IMR-90 (cell line): ENCODE measurements around the gene ZBTB22. TPM values are rescaled to one million over a fixed set of nuclear protein-coding genes. Genes with fewer than 3 reads are reported as not detected.
"Not testable (repeated sequence)": the region's sequence is repeated elsewhere in the genome, so short reads cannot be mapped to it uniquely, and the experiment has no call there.

Source experiments
- ATAC-seq: fragments of 200-7000 bp; cut with Tn5 transposase; 2 replicates; pipeline ENCODE4 v1.9.1; 2020; ENCODE audit warnings: low read depth, mild to moderate bottlenecking, moderate library complexity
- BruUV-seq: library from RNA; stranded (reverse); fragments of 400-500 nt; replicated peaks from 2 replicates; lab custom pipeline; 2021; lab: Mats Ljungman, UMichigan
- CTCF ChIA-PET: fragments of 300-600 bp; formaldehyde crosslinking; extraction: SDS; loops from one replicate; lab custom pipeline; 2021; ENCODE audit warnings: antibody characterized with exemption; lab: Yijun Ruan, JAX
- POLR2A ChIA-PET: fragments of 300-600 bp; sonication (Branson Sonifier 250); formaldehyde crosslinking; loops from one replicate; lab custom pipeline; 2022; ENCODE audit warnings: antibody characterized with exemption; ENCODE audit not compliant: unreplicated experiment; lab: Charles Lee
- DNase-seq: peaks from one replicate; pipeline ENCODE4 v3.0.0; 2013
- H2AFZ ChIP-seq: replicated peaks from 2 replicates; pipeline ENCODE3; 2013; ENCODE audit warnings: low read length, mild to moderate bottlenecking; ENCODE audit not compliant: poor library complexity
- H2AK5ac ChIP-seq: 2 replicates; pipeline ENCODE4 v1.6.1; 2013; ENCODE audit warnings: low read depth, low read length, inconsistent platforms
- H2AK9ac ChIP-seq: replicated peaks from 2 replicates; pipeline ENCODE3; 2013; ENCODE audit warnings: mild to moderate bottlenecking, low read depth, low read length, moderate library complexity; ENCODE audit not compliant: poor library complexity
- H2BK120ac ChIP-seq: 2 replicates; pipeline ENCODE4 v1.6.1; 2013; ENCODE audit warnings: low read depth, low read length, inconsistent platforms
- H2BK15ac ChIP-seq: 3 replicates; pipeline ENCODE4 v1.6.1; 2013; ENCODE audit warnings: low read depth, low read length, inconsistent platforms
- H2BK20ac ChIP-seq: 2 replicates; pipeline ENCODE4 v1.6.1; 2013; ENCODE audit warnings: low read depth, mild to moderate bottlenecking, inconsistent platforms, low read length, moderate library complexity
- H2BK5ac ChIP-seq: 2 replicates; pipeline ENCODE4 v1.6.1; 2013; ENCODE audit warnings: mild to moderate bottlenecking, low read depth, low read length, inconsistent platforms; ENCODE audit not compliant: poor library complexity, severe bottlenecking
- H3K14ac ChIP-seq: replicated peaks from 2 replicates; pipeline ENCODE4 v1.6.1; 2013; ENCODE audit warnings: low read depth, low read length, inconsistent platforms
- H3K18ac ChIP-seq: 2 replicates; pipeline ENCODE4 v1.6.1; 2013; ENCODE audit warnings: low read depth, low read length, control low read depth
- H3K23ac ChIP-seq: 2 replicates; pipeline ENCODE4 v1.6.1; 2013; ENCODE audit warnings: low read depth, low read length, inconsistent platforms
- H3K27ac ChIP-seq: 2 replicates; pipeline ENCODE4 v1.5.1; 2013; ENCODE audit warnings: mild to moderate bottlenecking, control low read depth, low read length; ENCODE audit not compliant: insufficient read depth
- H3K27me3 ChIP-seq: 2 replicates; pipeline ENCODE4 v1.6.1; 2013; ENCODE audit warnings: low read length; ENCODE audit not compliant: control insufficient read depth, insufficient read depth
- H3K36me3 ChIP-seq: 2 replicates; pipeline ENCODE4 v1.6.1; 2013; ENCODE audit warnings: low read length, mixed read lengths; ENCODE audit not compliant: control insufficient read depth, insufficient read depth
- H3K4ac ChIP-seq: 2 replicates; pipeline ENCODE4 v1.6.1; 2013; ENCODE audit warnings: low read depth, low read length, inconsistent platforms
- H3K4me1 ChIP-seq: 2 replicates; pipeline ENCODE4 v1.6.1; 2013; ENCODE audit warnings: low read length, mixed read lengths; ENCODE audit not compliant: control insufficient read depth, insufficient read depth
- H3K4me2 ChIP-seq: 2 replicates; pipeline ENCODE4 v1.6.1; 2013; ENCODE audit warnings: low read depth, mild to moderate bottlenecking, control low read depth, low read length, moderate library complexity
- H3K4me3 ChIP-seq: 2 replicates; pipeline ENCODE4 v1.5.1; 2013; ENCODE audit warnings: low read depth, mild to moderate bottlenecking, control low read depth, low read length, moderate library complexity; ENCODE audit not compliant: insufficient read depth
- H3K56ac ChIP-seq: 2 replicates; pipeline ENCODE4 v1.6.1; 2013; ENCODE audit warnings: low read length, inconsistent platforms; ENCODE audit not compliant: insufficient read depth; ENCODE audit errors: extremely low read depth
- H3K79me1 ChIP-seq, 2 experiments: 2 replicates each; pipeline ENCODE4 v1.6.1; 2013; ENCODE audit warnings: low read length in 2 of 2, inconsistent platforms in 1 of 2, low read depth in 1 of 2
- H3K9ac ChIP-seq: 2 replicates; pipeline ENCODE4 v1.6.1; 2013; ENCODE audit warnings: low read depth, low read length, control low read depth
- H3K9me1 ChIP-seq: 2 replicates; pipeline ENCODE4 v1.6.1; 2013; ENCODE audit warnings: low read length, inconsistent platforms; ENCODE audit not compliant: insufficient read depth
- H3K9me3 ChIP-seq: 2 replicates; pipeline ENCODE4 v1.6.1; 2013; ENCODE audit warnings: low read length; ENCODE audit not compliant: control insufficient read depth, insufficient read depth
- H4K20me1 ChIP-seq: 2 replicates; pipeline ENCODE4 v1.6.1; 2013; ENCODE audit warnings: low read length, inconsistent platforms; ENCODE audit not compliant: insufficient read depth
- H4K5ac ChIP-seq: 2 replicates; pipeline ENCODE4 v1.6.1; 2013; ENCODE audit warnings: mild to moderate bottlenecking, low read depth, low read length, control low read depth
- H4K8ac ChIP-seq, 2 experiments: 2 replicates each; pipeline ENCODE4 v1.6.1; 2013; ENCODE audit warnings: low read depth in 2 of 2, low read length in 2 of 2, control low read depth in 1 of 2, inconsistent platforms in 1 of 2
- H4K91ac ChIP-seq: 2 replicates; pipeline ENCODE4 v1.6.1; 2013; ENCODE audit warnings: low read depth, low read length, inconsistent platforms; ENCODE audit not compliant: insufficient read depth
- BHLHE40 ChIP-seq: fragments of 150-350 bp; IDR thresholded peaks from 2 replicates; pipeline ENCODE4 v1.6.1; 2016; ENCODE audit warnings: mild to moderate bottlenecking, low read depth, low read length
- POLR2A ChIP-seq: IDR thresholded peaks from 2 replicates; pipeline ENCODE4 v1.6.1; 2012; ENCODE audit warnings: mild to moderate bottlenecking, low read depth, low read length
- WGBS, 2 experiments: methylation state at CpG; one replicate each; pipeline versions ENCODE4 v1.1.5 to v1.1.7; 2013; ENCODE audit warnings: missing lambda C conversion rate in 2 of 2; ENCODE audit not compliant: insufficient read length in 1 of 2; ENCODE audit errors: extremely low coverage in 2 of 2; 5-methylcytosine and 5-hydroxymethylcytosine counted together
- dilution Hi-C: fragments of 300-500 bp; cut with HindIII; formaldehyde crosslinking; loops from one replicate; pipeline ENCODE4 v1.14.3; 2018; ENCODE audit warnings: low sequenced_read_pairs; ENCODE audit not compliant: unreplicated experiment
- in situ Hi-C: fragments of 300-500 bp; cut with MboI; formaldehyde crosslinking; loops from 3 replicates; pipeline ENCODE4 v1.14.3; 2019; ENCODE audit warnings: low sequenced_read_pairs, inconsistent platforms, mixed read lengths
- intact Hi-C: fragments of 100-400 bp; cut with micrococcal nuclease; formaldehyde crosslinking; loops from 2 replicates; pipeline ENCODE4 v1.10.0; 2022
- polyA plus RNA-seq, 3 experiments: library from polyadenylated mRNA; depleted of rRNA; stranded (reverse); fragments of >200 nt; gene quantifications; 2 replicates each; pipeline ENCODE4 v1.2.3, GENCODE V29; 2012; ENCODE audit warnings: low replicate concordance in 1 of 3
- total RNA-seq: library from RNA; depleted of rRNA; stranded (reverse); fragments of >200 nt; gene quantifications from 2 replicates; pipeline ENCODE4 v1.2.3, GENCODE V29; 2012
- TF ChIP-seq, protein P1 (sequence below): conservative IDR thresholded peaks from 2 replicates; pipeline ENCODE4 v1.5.1; 2012; ENCODE audit warnings: mild to moderate bottlenecking, low read depth, low read length, improper control_type of control experiment

Gene ZBTB22
- total and polyA plus RNA-seq, 2 of the 4 experiments (the other 2 are of a cell fraction): 6.8 to 13.0 TPM

DNA sequence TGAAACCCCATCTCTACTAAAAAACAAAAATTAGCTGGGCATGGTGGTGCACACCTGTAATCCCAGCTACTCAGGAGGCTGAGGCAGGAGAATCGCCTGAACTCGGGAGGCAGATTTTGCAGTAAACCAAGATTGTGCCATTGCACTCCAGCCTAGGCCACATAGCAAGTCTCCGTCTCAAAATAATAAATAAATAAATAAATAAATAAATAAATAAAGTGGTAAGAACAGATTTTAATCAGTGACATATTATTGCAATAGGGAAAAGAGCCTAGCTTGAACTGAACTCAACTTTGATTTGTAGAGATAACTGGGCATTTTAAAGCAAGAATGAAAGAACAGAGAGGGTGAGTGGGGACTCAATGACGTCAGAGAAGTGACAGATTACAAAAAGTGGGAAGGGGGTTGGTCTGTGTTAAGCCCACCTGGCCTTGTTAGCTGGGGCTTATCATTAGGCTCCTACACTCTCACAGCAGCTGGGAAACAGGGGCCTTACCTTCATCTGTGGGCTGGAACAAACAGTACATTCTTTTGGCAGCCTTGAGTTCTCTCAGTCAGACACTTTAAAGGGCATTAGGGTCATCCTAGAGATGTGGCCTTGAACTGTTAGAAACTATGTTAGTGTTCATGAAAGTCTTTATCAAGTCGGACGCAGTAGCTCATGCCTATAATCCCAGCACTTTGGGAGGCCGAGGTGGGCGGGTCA is 49.6 kb upstream of the ZBTB22 start:
- dilution Hi-C loops: no loop called here
- H3K4ac ChIP-seq: no peak overlapping the region
- H4K91ac ChIP-seq: no peak overlapping the region
- no peak overlapping the region for H2BK15ac ChIP-seq
- no peak overlapping the region for H3K27ac ChIP-seq
- no peak overlapping the region for H3K18ac ChIP-seq
- BruUV-seq: no TSS peak
- H3K27me3 ChIP-seq: peaks cover 3% of the 10 kb centered on the region; the same call in 1 of the 2 replicates
- intact Hi-C loops: no loop called here
- no peak overlapping the region for H2BK5ac ChIP-seq
- no peaks in the 10 kb centered on the region for H3K36me3 ChIP-seq
- H2BK20ac ChIP-seq: no peak overlapping the region
- H3K9me3 ChIP-seq: no peaks in the 10 kb centered on the region
- peak overlapping the region; percentile 50 for H2AK9ac ChIP-seq
- H4K20me1 ChIP-seq: no peaks in the 10 kb centered on the region
- POLR2A ChIA-PET: no interaction called here
- H3K4me3 ChIP-seq: no peak overlapping the region
- WGBS, 2 experiments: no CpG with 5 or more reads among the region's 8 CpGs
- no peaks in the 10 kb centered on the region for H3K79me1 ChIP-seq
- no peak overlapping the region for H3K9ac ChIP-seq
- no peaks in the 10 kb centered on the region for H3K4me1 ChIP-seq
- no peak overlapping the region for H3K56ac ChIP-seq
- in situ Hi-C loops: no loop called here
- TF ChIP-seq BHLHE40 (no peak), POLR2A (no peak)
- TF ChIP-seq, protein P1, sequence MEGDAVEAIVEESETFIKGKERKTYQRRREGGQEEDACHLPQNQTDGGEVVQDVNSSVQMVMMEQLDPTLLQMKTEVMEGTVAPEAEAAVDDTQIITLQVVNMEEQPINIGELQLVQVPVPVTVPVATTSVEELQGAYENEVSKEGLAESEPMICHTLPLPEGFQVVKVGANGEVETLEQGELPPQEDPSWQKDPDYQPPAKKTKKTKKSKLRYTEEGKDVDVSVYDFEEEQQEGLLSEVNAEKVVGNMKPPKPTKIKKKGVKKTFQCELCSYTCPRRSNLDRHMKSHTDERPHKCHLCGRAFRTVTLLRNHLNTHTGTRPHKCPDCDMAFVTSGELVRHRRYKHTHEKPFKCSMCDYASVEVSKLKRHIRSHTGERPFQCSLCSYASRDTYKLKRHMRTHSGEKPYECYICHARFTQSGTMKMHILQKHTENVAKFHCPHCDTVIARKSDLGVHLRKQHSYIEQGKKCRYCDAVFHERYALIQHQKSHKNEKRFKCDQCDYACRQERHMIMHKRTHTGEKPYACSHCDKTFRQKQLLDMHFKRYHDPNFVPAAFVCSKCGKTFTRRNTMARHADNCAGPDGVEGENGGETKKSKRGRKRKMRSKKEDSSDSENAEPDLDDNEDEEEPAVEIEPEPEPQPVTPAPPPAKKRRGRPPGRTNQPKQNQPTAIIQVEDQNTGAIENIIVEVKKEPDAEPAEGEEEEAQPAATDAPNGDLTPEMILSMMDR: no peak
- no peak overlapping the region for H4K5ac ChIP-seq
- H3K14ac ChIP-seq: no peak overlapping the region
- CTCF ChIA-PET: no interaction called here
- no peak overlapping the region for H3K23ac ChIP-seq
- no peak overlapping the region for H2AFZ ChIP-seq
- H2BK120ac ChIP-seq: no peak overlapping the region
- no peak for ATAC-seq
- no peak for DNase-seq
- H4K8ac ChIP-seq: no peak overlapping the region
- no peak overlapping the region for H2AK5ac ChIP-seq
- H3K9me1 ChIP-seq: no peaks in the 10 kb centered on the region
- no peak overlapping the region for H3K4me2 ChIP-seq

- H3K4me2 ChIP-seq, ATAC-seq, intact Hi-C loops, CTCF ChIA-PET, H4K91ac ChIP-seq, H2AFZ ChIP-seq, H2AK9ac ChIP-seq, H4K8ac ChIP-seq, DNase-seq, H3K27ac ChIP-seq, H3K27me3 ChIP-seq, H3K56ac ChIP-seq, H4K5ac ChIP-seq, H4K20me1 ChIP-seq, BruUV-seq, H3K79me1 ChIP-seq, H2AK5ac ChIP-seq, H3K9me3 ChIP-seq, H3K9me1 ChIP-seq, H3K18ac ChIP-seq, H2BK15ac ChIP-seq, H3K4me3 ChIP-seq, H3K9ac ChIP-seq, POLR2A ChIA-PET, H3K23ac ChIP-seq, in situ Hi-C loops, H3K36me3 ChIP-seq, H3K4ac ChIP-seq, H2BK20ac ChIP-seq, H3K14ac ChIP-seq, dilution Hi-C loops, H2BK5ac ChIP-seq, H2BK120ac ChIP-seq, H3K4me1 ChIP-seq: not testable (repeated sequence)
- 67% methylated on average over 3 of the region's 10 CpGs; no CpG with 5 or more reads in 1 of the 2 experiments for WGBS, 2 experiments
Observed at GRCh38 chr6:33365206-33365971, 47.8 kb upstream of the ZBTB22 start.
